Measurements from ENCODE around the gene NDUFS6. TPM values are rescaled to one million over a fixed set of nuclear protein-coding genes. Genes with fewer than 3 reads are reported as not detected.

NDUFS6 gene
- total RNA-seq, 1 experiment from 2014 or later: 72.8 TPM

GRCh38 chr5:1823381-1824034 lies 22.3 kb downstream of the NDUFS6 start:
- Histone ChIP-seq H3K4me3 (ENCODE audit: low read depth, low read length, poor library complexity, severe bottlenecking) (no peak overlapping the region), H3K36me3 (ENCODE audit: insufficient read depth, low read length, poor library complexity, severe bottlenecking) (no peaks in the 10 kb centered on the region), H3K27ac (ENCODE audit: low read depth, low read length, poor library complexity, severe bottlenecking) (no peak overlapping the region), H3K9me3 (ENCODE audit: low read depth, low read length, poor library complexity, severe bottlenecking) (no peaks in the 10 kb centered on the region), H3K4me1 (ENCODE audit: insufficient read depth, low read length, poor library complexity, severe bottlenecking) (no peaks in the 10 kb centered on the region), H3K27me3 (replicated peaks; ENCODE audit: insufficient read depth, low read depth, low read length, poor library complexity) (no peaks in the 10 kb centered on the region)
- TF ChIP-seq CTCF (conservative IDR thresholded peaks at IDR 0.05; ENCODE audit: low read depth, low read length) (no peak), EZH2 (IDR thresholded peaks at IDR 0.05; ENCODE audit: borderline replicate concordance, low read depth, low read length, poor library complexity, severe bottlenecking) (no peak)
- BruUV-seq (replicated peaks): no TSS peak
- DNase-seq (ENCODE audit: low spot score): no peak
- intact Hi-C loops (cut with micrococcal nuclease; ENCODE audit: unreplicated experiment): no loop called here
- ChIA-PET CTCF (no interaction called here), POLR2A (ENCODE audit: low non-redundant PET) (no interaction called here)

- ChIA-PET CTCF (no interaction called here), POLR2A (ENCODE audit: low non-redundant PET) (no interaction called here)
- Histone ChIP-seq H3K27me3 (replicated peaks; ENCODE audit: insufficient read depth, low read depth, low read length, poor library complexity) (no peaks in the 10 kb centered on the region), H3K9me3 (ENCODE audit: low read depth, low read length, poor library complexity, severe bottlenecking) (no peaks in the 10 kb centered on the region), H3K27ac (ENCODE audit: low read depth, low read length, poor library complexity, severe bottlenecking) (no peak overlapping the region), H3K4me1 (ENCODE audit: insufficient read depth, low read length, poor library complexity, severe bottlenecking) (no peaks in the 10 kb centered on the region), H3K4me3 (ENCODE audit: low read depth, low read length, poor library complexity, severe bottlenecking) (no peak overlapping the region), H3K36me3 (ENCODE audit: insufficient read depth, low read length, poor library complexity, severe bottlenecking) (no peaks in the 10 kb centered on the region)
- intact Hi-C loops (cut with micrococcal nuclease; ENCODE audit: unreplicated experiment): no loop called here
- 0 out of 2 replicates have a peak, but pooled peaks have one; percentile 17 for TF ChIP-seq CTCF (conservative IDR thresholded peaks at IDR 0.05; ENCODE audit: low read depth, low read length)
- no peak for TF ChIP-seq EZH2 (IDR thresholded peaks at IDR 0.05; ENCODE audit: borderline replicate concordance, low read depth, low read length, poor library complexity, severe bottlenecking)
- no peak for DNase-seq (ENCODE audit: low spot score)
- no TSS peak for BruUV-seq (replicated peaks)
Measured at GRCh38 chr5:1824109-1824821, 23.1 kb downstream of the NDUFS6 start.

GRCh38 chr5:1824903-1825841 lies 24.0 kb downstream of the NDUFS6 start:
- no peaks in the 10 kb centered on the region for H3K4me1 ChIP-seq (ENCODE audit: insufficient read depth, low read length, poor library complexity, severe bottlenecking)
- ChIA-PET CTCF (no interaction called here), POLR2A (ENCODE audit: low non-redundant PET) (no interaction called here)
- no peak overlapping the region for H3K27ac ChIP-seq (ENCODE audit: low read depth, low read length, poor library complexity, severe bottlenecking)
- no peak overlapping the region for H3K4me3 ChIP-seq (ENCODE audit: low read depth, low read length, poor library complexity, severe bottlenecking)
- no TSS peak for BruUV-seq (replicated peaks)
- H3K27me3 ChIP-seq (replicated peaks; ENCODE audit: insufficient read depth, low read depth, low read length, poor library complexity): no peaks in the 10 kb centered on the region
- H3K36me3 ChIP-seq (ENCODE audit: insufficient read depth, low read length, poor library complexity, severe bottlenecking): no peaks in the 10 kb centered on the region
- no peak for DNase-seq (ENCODE audit: low spot score)
- intact Hi-C loops (cut with micrococcal nuclease; ENCODE audit: unreplicated experiment): no loop called here
- TF ChIP-seq CTCF (conservative IDR thresholded peaks at IDR 0.05; ENCODE audit: low read depth, low read length) (no peak), EZH2 (IDR thresholded peaks at IDR 0.05; ENCODE audit: borderline replicate concordance, low read depth, low read length, poor library complexity, severe bottlenecking) (no peak)
- H3K9me3 ChIP-seq (ENCODE audit: low read depth, low read length, poor library complexity, severe bottlenecking): no peaks in the 10 kb centered on the region
